ENCODE measurements around the gene KCNJ16.

DNA sequence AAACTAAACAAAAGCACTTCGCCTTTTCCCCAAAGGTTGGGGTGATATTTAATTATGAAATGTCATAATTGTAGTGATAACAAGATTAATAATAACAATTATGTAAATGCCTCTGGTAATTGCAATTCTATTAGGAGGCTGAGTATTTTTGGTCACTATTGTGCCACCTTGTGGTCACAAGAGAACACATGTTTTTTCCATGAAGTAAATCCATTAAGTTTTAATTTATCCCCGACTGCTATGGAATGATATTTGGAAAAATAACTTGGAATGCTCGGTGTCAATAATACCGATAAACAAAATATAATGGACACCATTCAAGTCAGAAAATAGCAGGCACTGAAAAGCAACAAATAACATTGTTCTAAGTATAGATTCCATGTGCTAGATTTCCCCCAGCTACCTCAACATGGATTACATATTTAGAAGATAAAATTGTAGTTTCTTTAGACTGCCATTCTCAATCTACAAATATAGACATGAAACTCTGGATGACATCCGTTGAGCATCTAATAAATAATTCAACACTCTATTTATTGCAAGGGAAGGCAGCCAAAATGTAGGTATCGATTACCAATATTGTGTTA is 69.3 kb downstream of the KCNJ16 start:
- peak; percentile 52 for TF ChIP-seq RAD21 (IDR thresholded peaks at IDR 0.05; ENCODE audit: low read depth)
- no peak for TF ChIP-seq TAF1 (IDR thresholded peaks at IDR 0.05; ENCODE audit: low read depth)
- TF ChIP-seq CREB1 (IDR thresholded peaks at IDR 0.05; ENCODE audit: low read depth), result no peak
- TF ChIP-seq EGR1 (IDR thresholded peaks at IDR 0.05), result no peak
- TF ChIP-seq EP300 (IDR thresholded peaks at IDR 0.05; ENCODE audit: borderline replicate concordance), result no peak
- TF ChIP-seq, protein P1, sequence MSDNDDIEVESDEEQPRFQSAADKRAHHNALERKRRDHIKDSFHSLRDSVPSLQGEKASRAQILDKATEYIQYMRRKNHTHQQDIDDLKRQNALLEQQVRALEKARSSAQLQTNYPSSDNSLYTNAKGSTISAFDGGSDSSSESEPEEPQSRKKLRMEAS (IDR thresholded peaks at IDR 0.05), result no peak
- no peak for TF ChIP-seq TCF12 (IDR thresholded peaks at IDR 0.05; ENCODE audit: low read depth)
- no peak for TF ChIP-seq NFIC (IDR thresholded peaks at IDR 0.05)
- no peak for TF ChIP-seq YY1 (IDR thresholded peaks at IDR 0.05; ENCODE audit: low read depth)
- TF ChIP-seq, protein P2, sequence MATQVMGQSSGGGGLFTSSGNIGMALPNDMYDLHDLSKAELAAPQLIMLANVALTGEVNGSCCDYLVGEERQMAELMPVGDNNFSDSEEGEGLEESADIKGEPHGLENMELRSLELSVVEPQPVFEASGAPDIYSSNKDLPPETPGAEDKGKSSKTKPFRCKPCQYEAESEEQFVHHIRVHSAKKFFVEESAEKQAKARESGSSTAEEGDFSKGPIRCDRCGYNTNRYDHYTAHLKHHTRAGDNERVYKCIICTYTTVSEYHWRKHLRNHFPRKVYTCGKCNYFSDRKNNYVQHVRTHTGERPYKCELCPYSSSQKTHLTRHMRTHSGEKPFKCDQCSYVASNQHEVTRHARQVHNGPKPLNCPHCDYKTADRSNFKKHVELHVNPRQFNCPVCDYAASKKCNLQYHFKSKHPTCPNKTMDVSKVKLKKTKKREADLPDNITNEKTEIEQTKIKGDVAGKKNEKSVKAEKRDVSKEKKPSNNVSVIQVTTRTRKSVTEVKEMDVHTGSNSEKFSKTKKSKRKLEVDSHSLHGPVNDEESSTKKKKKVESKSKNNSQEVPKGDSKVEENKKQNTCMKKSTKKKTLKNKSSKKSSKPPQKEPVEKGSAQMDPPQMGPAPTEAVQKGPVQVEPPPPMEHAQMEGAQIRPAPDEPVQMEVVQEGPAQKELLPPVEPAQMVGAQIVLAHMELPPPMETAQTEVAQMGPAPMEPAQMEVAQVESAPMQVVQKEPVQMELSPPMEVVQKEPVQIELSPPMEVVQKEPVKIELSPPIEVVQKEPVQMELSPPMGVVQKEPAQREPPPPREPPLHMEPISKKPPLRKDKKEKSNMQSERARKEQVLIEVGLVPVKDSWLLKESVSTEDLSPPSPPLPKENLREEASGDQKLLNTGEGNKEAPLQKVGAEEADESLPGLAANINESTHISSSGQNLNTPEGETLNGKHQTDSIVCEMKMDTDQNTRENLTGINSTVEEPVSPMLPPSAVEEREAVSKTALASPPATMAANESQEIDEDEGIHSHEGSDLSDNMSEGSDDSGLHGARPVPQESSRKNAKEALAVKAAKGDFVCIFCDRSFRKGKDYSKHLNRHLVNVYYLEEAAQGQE (IDR thresholded peaks at IDR 0.05; ENCODE audit: low read depth), result no peak
- TF ChIP-seq, protein P3, sequence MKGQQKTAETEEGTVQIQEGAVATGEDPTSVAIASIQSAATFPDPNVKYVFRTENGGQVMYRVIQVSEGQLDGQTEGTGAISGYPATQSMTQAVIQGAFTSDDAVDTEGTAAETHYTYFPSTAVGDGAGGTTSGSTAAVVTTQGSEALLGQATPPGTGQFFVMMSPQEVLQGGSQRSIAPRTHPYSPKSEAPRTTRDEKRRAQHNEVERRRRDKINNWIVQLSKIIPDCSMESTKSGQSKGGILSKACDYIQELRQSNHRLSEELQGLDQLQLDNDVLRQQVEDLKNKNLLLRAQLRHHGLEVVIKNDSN (IDR thresholded peaks at IDR 0.05), result no peak
